ENCODE data around the gene WNT7B.

Gene WNT7B

DNA sequence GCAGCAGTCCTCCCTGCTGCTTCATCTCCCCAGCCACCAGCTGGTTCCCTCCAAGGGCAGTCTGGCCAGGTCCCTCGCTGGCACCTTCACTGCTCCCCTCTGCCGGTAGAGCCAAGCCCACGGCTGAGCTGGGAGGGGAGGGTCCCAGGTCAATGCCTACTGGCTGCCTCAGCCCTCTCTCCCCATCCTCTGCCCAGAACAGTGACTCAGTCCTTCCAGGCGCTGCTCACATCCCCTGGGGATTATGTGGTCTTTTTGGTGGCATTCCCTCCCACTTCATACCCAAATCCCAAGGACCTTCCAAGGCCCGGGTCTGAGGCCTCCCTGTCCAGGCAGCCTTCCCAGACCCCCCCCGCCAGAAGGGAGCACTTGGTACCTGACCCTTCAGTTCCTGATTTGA, 44.9 kb downstream of the WNT7B start:
- no peak for DNase-seq (ENCODE audit: low spot score)
- in situ Hi-C loops (cut with MboI; ENCODE audit: low pct_unique_long_range_greater_than_20kb, low sequenced_read_pairs, unreplicated experiment), result no loop called here
- TF ChIP-seq, protein P1, sequence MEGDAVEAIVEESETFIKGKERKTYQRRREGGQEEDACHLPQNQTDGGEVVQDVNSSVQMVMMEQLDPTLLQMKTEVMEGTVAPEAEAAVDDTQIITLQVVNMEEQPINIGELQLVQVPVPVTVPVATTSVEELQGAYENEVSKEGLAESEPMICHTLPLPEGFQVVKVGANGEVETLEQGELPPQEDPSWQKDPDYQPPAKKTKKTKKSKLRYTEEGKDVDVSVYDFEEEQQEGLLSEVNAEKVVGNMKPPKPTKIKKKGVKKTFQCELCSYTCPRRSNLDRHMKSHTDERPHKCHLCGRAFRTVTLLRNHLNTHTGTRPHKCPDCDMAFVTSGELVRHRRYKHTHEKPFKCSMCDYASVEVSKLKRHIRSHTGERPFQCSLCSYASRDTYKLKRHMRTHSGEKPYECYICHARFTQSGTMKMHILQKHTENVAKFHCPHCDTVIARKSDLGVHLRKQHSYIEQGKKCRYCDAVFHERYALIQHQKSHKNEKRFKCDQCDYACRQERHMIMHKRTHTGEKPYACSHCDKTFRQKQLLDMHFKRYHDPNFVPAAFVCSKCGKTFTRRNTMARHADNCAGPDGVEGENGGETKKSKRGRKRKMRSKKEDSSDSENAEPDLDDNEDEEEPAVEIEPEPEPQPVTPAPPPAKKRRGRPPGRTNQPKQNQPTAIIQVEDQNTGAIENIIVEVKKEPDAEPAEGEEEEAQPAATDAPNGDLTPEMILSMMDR (IDR thresholded peaks at IDR 0.05; ENCODE audit: extremely low read depth, insufficient read depth, missing control alignments), result no peak

DNA sequence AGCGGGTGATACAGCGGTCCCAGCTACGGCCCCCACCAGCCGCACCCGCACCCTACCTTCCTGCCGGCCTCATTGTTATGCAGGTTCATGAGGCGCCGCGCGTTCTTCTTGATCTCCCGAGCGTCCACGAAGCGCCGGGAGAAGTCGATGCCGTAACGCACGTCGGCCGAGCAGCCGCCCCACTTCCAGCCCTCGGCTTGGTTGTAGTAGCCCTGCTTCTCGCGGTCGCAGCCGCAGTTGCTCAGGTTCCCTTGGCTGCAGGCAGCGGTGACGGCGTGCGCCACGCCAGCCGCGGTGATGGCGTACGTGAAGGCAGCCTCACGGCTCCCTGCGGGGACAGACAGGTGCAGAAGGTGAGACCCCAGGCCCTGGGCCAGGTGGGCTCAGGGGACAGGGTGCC, 45.9 kb downstream of the WNT7B start:
- DNase-seq (ENCODE audit: low spot score), result no peak
- in situ Hi-C loops (cut with MboI; ENCODE audit: low pct_unique_long_range_greater_than_20kb, low sequenced_read_pairs, unreplicated experiment), result no loop called here
- TF ChIP-seq, protein P1 (IDR thresholded peaks at IDR 0.05; ENCODE audit: extremely low read depth, insufficient read depth, missing control alignments), result no peak

DNA sequence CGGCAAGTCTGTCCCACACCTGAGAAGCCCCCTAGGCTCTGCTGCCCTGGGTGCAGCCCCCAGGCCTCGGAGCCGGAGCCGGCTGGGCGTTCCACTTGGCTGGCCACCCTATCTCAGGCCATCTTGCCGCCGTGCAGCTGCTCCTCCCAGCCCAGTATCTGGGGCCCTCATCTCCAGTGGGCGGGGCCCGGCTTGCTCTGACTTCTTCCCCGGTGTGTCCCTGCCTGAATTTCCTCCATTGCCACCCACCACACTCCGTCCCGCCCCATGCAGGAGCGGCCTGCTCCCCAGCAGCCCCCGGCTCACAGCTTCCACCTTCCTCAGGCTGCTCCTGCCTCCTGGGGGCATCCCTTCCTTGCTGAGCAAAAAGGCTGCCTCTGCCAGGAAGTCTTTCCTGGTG, 46.6 kb downstream of the WNT7B start:
- in situ Hi-C loops (cut with MboI; ENCODE audit: low pct_unique_long_range_greater_than_20kb, low sequenced_read_pairs, unreplicated experiment), result no loop called here
- DNase-seq (ENCODE audit: low spot score), result no peak
- TF ChIP-seq, protein P1 (IDR thresholded peaks at IDR 0.05; ENCODE audit: extremely low read depth, insufficient read depth, missing control alignments), result no peak

DNA sequence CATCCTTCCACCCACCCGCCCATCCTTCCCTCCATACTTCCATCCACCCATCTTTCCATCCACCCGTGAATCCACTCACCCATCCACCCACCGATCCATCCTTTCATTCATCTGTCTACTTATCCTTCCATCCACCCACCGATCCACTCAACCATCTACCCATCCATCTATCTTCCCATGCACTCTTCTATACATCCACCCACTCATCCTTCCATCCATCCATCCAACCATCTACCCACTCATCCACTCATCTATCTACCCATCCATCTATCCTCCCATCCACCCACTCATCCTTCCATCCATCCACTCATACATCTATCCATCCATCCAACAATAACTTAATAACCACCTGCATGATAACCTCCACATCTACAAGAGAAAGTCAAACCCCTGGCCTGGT, 47.3 kb downstream of the WNT7B start:
- TF ChIP-seq, protein P1 (IDR thresholded peaks at IDR 0.05; ENCODE audit: extremely low read depth, insufficient read depth, missing control alignments), result no peak
- in situ Hi-C loops (cut with MboI; ENCODE audit: low pct_unique_long_range_greater_than_20kb, low sequenced_read_pairs, unreplicated experiment), result no loop called here
- DNase-seq (ENCODE audit: low spot score), result no peak

DNA sequence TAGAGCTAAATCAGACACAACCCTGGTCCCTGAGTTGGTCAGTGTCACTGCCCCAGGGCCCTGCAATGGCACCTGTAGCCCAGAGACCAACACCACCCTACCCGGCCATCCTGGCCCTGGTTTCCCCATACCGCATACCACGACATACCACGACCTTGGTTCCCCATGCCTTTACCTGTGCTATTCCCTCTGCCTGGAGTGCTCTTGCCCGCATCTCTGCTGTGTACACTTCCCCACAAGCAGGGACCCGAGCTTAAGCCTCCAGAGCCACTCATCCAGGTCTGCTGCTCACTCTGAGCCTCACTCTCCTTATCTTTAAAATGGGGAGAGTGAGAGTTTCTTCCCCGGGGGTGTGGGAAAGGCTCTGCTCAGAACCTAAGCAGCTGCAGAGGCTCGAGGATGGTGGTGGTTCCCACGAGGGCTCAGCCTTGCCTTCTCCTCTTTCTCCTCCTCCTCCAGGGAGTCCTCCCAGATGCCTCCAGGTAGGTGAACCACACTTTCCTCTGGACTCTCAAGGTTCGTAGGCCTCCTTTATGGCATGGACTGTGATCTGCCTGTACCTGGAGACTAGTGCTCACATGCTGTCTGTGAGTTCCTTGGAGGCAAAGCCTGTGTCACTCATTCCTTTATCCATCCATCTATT, 48.1 kb downstream of the WNT7B start:
- no peak for DNase-seq (ENCODE audit: low spot score)
- TF ChIP-seq, protein P1 (IDR thresholded peaks at IDR 0.05; ENCODE audit: extremely low read depth, insufficient read depth, missing control alignments), result no peak
- in situ Hi-C loops (cut with MboI; ENCODE audit: low pct_unique_long_range_greater_than_20kb, low sequenced_read_pairs, unreplicated experiment), result no loop called here

DNA sequence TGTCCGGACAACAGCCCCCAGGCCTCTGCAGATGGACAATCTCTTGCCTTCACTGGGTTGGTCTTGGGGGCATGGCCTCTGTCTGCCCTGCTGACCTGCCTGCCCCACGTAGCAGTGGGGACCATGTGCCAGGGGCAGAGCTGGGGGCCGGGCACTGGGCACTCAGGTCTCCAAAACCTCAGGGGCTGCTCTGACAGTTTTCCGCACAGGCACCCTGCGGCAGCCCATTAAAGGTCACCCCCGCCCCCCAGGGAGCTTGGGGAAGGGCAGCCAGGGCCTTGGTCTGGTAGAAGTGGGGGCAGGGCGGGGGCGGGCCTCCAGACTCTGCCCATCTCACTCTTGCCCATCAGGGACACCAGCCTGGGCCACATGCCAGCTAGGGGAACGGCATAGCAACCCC, 49.9 kb downstream of the WNT7B start:
- no peak for DNase-seq (ENCODE audit: low spot score)
- in situ Hi-C loops (cut with MboI; ENCODE audit: low pct_unique_long_range_greater_than_20kb, low sequenced_read_pairs, unreplicated experiment), result no loop called here
- TF ChIP-seq, protein P1 (IDR thresholded peaks at IDR 0.05; ENCODE audit: extremely low read depth, insufficient read depth, missing control alignments), result no peak

Measured in GM13977 (cell line).